ENCODE results near the gene NDUFB2. TPM values are rescaled to one million over a fixed set of nuclear protein-coding genes. Genes with fewer than 3 reads are reported as not detected.

Gene NDUFB2
- polyA plus RNA-seq, 1 donor (not counting 4 experiments of a cell fraction or from before 2014, with no cell fraction given), result 379 TPM

- Histone ChIP-seq H2AFZ (ENCODE audit: control insufficient read depth, low read length) (peak overlapping the region; percentile 99), H3K4me1 (ENCODE audit: control insufficient read depth, extremely low read depth, insufficient read depth, low read length) (peaks cover 13% of the 10 kb centered on the region), H3K79me2 (ENCODE audit: control insufficient read depth, insufficient read depth, low read length) (peaks cover 54% of the 10 kb centered on the region), H3K27ac (ENCODE audit: control insufficient read depth, insufficient read depth, low read length) (peak overlapping the region; percentile 86), H3K4me3 (ENCODE audit: control insufficient read depth in 2 of 3, extremely low read depth in 1 of 3, insufficient read depth in 2 of 3, low read depth in 1 of 3, low read length in 3 of 3) (peak overlapping the region; percentile 67 to 90 (median 86)), H3K9me1 (ENCODE audit: control insufficient read depth, extremely low read depth, insufficient read depth, low read length) (no peaks in the 10 kb centered on the region), H3K9ac (ENCODE audit: control insufficient read depth, extremely low read depth, insufficient read depth, low read length) (peak overlapping the region; percentile 90), H3K27me3 (ENCODE audit: control insufficient read depth, extremely low read depth, insufficient read depth, low read length) (no peaks in the 10 kb centered on the region), H4K20me1 (ENCODE audit: control insufficient read depth, extremely low read depth, insufficient read depth, low read length) (no peaks in the 10 kb centered on the region), H3K4me2 (ENCODE audit: control insufficient read depth, extremely low read depth, insufficient read depth, low read depth, low read length) (peak overlapping the region; percentile 96), H3K9me3 (ENCODE audit: control insufficient read depth, low read depth, low read length) (no peaks in the 10 kb centered on the region), H3K36me3 (ENCODE audit: control insufficient read depth in 2 of 2, extremely low read depth in 1 of 2, insufficient read depth in 2 of 2, low read length in 2 of 2) (peaks cover 0 to 1% of the 10 kb centered on the region in 2 experiments)
- no peak for DNase-seq (ENCODE audit: low read depth, low spot score)
- dilution Hi-C loops (cut with MboI; ENCODE audit: extremely low pct_ligation_motif_present, low sequenced_read_pairs), result no loop called here
- FAIRE-seq, result no peak
- no peak for TF ChIP-seq EZH2 (IDR thresholded peaks at IDR 0.05; ENCODE audit: low read length)
- no peak for TF ChIP-seq CTCF (optimal IDR thresholded peaks at IDR 0.05 in 1 of 3, IDR thresholded peaks at IDR 0.05 in 1 of 3, conservative IDR thresholded peaks at IDR 0.05 in 1 of 3; ENCODE audit: extremely low read depth in 1 of 3, insufficient read depth in 2 of 3, low read length in 3 of 3)
These were observed 1.1 kb downstream of the NDUFB2 start for GRCh38 chr7:140697447-140698143.

GRCh38 chr7:140698477-140698876, 2.0 kb downstream of the NDUFB2 start:
- peak overlapping the region in 1 of 3 experiments; percentile 1 for H3K4me3 ChIP-seq (ENCODE audit: control insufficient read depth in 2 of 3, extremely low read depth in 1 of 3, insufficient read depth in 2 of 3, low read depth in 1 of 3, low read length in 3 of 3)
- no peaks in the 10 kb centered on the region for H4K20me1 ChIP-seq (ENCODE audit: control insufficient read depth, extremely low read depth, insufficient read depth, low read length)
- peaks cover 13% of the 10 kb centered on the region for H3K4me1 ChIP-seq (ENCODE audit: control insufficient read depth, extremely low read depth, insufficient read depth, low read length)
- TF ChIP-seq CTCF (optimal IDR thresholded peaks at IDR 0.05 in 1 of 3, IDR thresholded peaks at IDR 0.05 in 1 of 3, conservative IDR thresholded peaks at IDR 0.05 in 1 of 3; ENCODE audit: extremely low read depth in 1 of 3, insufficient read depth in 2 of 3, low read length in 3 of 3) (no peak), EZH2 (IDR thresholded peaks at IDR 0.05; ENCODE audit: low read length) (no peak)
- no peaks in the 10 kb centered on the region for H3K27me3 ChIP-seq (ENCODE audit: control insufficient read depth, extremely low read depth, insufficient read depth, low read length)
- H3K9me3 ChIP-seq (ENCODE audit: control insufficient read depth, low read depth, low read length), result no peaks in the 10 kb centered on the region
- no peak for DNase-seq (ENCODE audit: low read depth, low spot score)
- H3K79me2 ChIP-seq (ENCODE audit: control insufficient read depth, insufficient read depth, low read length), result peaks cover 57% of the 10 kb centered on the region
- dilution Hi-C loops (cut with MboI; ENCODE audit: extremely low pct_ligation_motif_present, low sequenced_read_pairs), result no loop called here
- H3K9me1 ChIP-seq (ENCODE audit: control insufficient read depth, extremely low read depth, insufficient read depth, low read length), result no peaks in the 10 kb centered on the region
- FAIRE-seq, result no peak
- no peak overlapping the region for H2AFZ ChIP-seq (ENCODE audit: control insufficient read depth, low read length)
- no peak overlapping the region for H3K27ac ChIP-seq (ENCODE audit: control insufficient read depth, insufficient read depth, low read length)
- peak overlapping the region; percentile 96 for H3K4me2 ChIP-seq (ENCODE audit: control insufficient read depth, extremely low read depth, insufficient read depth, low read depth, low read length)
- no peak overlapping the region for H3K9ac ChIP-seq (ENCODE audit: control insufficient read depth, extremely low read depth, insufficient read depth, low read length)
- no peaks in the 10 kb centered on the region for H3K36me3 ChIP-seq (ENCODE audit: control insufficient read depth in 2 of 2, extremely low read depth in 1 of 2, insufficient read depth in 2 of 2, low read length in 2 of 2)

Measured in keratinocyte (primary cell).